ENCODE data around the gene TGFB3.

DNA sequence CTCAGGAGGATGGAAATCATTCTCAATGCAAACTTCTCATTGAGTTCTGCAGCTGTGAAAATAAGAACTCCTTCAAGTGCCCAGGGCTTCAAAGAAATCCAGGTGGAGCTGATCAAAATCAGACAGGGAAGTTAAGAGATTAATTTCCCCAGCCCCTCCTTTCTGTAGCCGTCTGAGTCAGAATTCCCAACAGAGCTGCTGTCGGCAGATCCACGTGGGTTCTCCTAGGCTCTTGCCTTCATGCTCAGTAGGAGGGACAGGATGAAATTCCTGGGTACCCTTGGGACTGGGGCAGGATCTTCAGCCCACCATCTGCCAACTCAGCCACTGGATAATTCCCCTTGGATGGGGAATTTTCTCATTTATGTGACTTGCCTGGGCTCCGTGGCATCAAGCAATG is 13.3 kb downstream of the TGFB3 start:
- TF ChIP-seq GATA3 (IDR thresholded peaks at IDR 0.05; ENCODE audit: low read depth, low read length) (no peak), GATA2 (IDR thresholded peaks at IDR 0.05; ENCODE audit: low read depth, low read length) (no peak)
